ENCODE data around the gene ZBTB21.

DNA sequence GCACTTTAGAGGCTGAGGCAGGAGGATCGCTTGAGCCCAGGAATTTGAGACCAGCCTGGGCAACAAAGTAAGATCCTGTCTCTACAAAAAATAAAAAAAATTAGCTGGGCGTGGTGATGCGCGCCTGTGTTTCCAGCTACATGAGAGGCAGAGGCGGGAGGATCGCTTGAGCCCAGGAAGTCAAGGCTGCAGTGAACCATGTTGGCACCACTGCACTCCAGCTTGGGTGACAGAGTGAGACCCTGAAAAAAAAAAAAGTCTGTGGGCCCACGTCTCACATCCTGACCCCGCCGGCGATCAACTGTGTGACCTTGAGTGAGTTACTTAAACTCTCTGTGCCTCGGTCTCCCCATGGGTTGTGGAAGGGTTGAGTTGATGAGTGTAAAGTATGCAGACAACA, 12.7 kb upstream of the ZBTB21 start:
- TF ChIP-seq, protein P1, sequence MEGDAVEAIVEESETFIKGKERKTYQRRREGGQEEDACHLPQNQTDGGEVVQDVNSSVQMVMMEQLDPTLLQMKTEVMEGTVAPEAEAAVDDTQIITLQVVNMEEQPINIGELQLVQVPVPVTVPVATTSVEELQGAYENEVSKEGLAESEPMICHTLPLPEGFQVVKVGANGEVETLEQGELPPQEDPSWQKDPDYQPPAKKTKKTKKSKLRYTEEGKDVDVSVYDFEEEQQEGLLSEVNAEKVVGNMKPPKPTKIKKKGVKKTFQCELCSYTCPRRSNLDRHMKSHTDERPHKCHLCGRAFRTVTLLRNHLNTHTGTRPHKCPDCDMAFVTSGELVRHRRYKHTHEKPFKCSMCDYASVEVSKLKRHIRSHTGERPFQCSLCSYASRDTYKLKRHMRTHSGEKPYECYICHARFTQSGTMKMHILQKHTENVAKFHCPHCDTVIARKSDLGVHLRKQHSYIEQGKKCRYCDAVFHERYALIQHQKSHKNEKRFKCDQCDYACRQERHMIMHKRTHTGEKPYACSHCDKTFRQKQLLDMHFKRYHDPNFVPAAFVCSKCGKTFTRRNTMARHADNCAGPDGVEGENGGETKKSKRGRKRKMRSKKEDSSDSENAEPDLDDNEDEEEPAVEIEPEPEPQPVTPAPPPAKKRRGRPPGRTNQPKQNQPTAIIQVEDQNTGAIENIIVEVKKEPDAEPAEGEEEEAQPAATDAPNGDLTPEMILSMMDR (IDR thresholded peaks at IDR 0.05), result no peak
- TF ChIP-seq POLR2A (IDR thresholded peaks at IDR 0.05) (no peak), POLR2AphosphoS5 (IDR thresholded peaks at IDR 0.05) (no peak)

All from stomach (tissue), 4 donors.